Hypothalamus (tissue), 51 donors: ENCODE measurements around the gene PNPLA2.

Experiments
- DNase-seq, 51 donors: peaks; one replicate each; lab custom pipeline; 2025; lab: John Stamatoyannopoulos, UW

Gene PNPLA2

GRCh38 chr11:853682-854448 lies 35.2 kb downstream of the PNPLA2 start:
- no peak for DNase-seq

GRCh38 chr11:854601-855329 lies 36.1 kb downstream of the PNPLA2 start:
- DNase-seq: no peak

- DNase-seq: no peak
Observed at GRCh38 chr11:855330-855674, 36.6 kb downstream of the PNPLA2 start.

- DNase-seq: no peak
Observed at GRCh38 chr11:855796-856195, 37.1 kb downstream of the PNPLA2 start.

- no peak for DNase-seq
Observed at GRCh38 chr11:856397-856796, 37.7 kb downstream of the PNPLA2 start.

- DNase-seq: no peak
Observed at GRCh38 chr11:858053-858761, 39.5 kb downstream of the PNPLA2 start.

- DNase-seq: no peak
Observed at GRCh38 chr11:858762-859339, 40.1 kb downstream of the PNPLA2 start.

GRCh38 chr11:859394-860131 lies 40.8 kb downstream of the PNPLA2 start:
- peak in 42 of 51 donors; percentile 8 to 83 (median 54) for DNase-seq

GRCh38 chr11:860234-861104 lies 41.8 kb downstream of the PNPLA2 start:
- no peak for DNase-seq

GRCh38 chr11:861105-861479 lies 42.4 kb downstream of the PNPLA2 start:
- DNase-seq: no peak

GRCh38 chr11:862081-862661 lies 43.5 kb downstream of the PNPLA2 start:
- DNase-seq: no peak

- DNase-seq: no peak
Observed at GRCh38 chr11:862696-863022, 43.9 kb downstream of the PNPLA2 start.

- no peak for DNase-seq
Observed at GRCh38 chr11:863023-863909, 44.6 kb downstream of the PNPLA2 start.

- no peak for DNase-seq
Observed at GRCh38 chr11:863910-864827, 45.5 kb downstream of the PNPLA2 start.

- DNase-seq: no peak
Observed at GRCh38 chr11:864898-865297, 46.2 kb downstream of the PNPLA2 start.

- no peak for DNase-seq
Observed at GRCh38 chr11:865462-866430, 47.0 kb downstream of the PNPLA2 start.
